GM23338 (cell line): ENCODE data around the gene CCDC183.

Experiments
- CREB1 ChIP-seq: fragments of 250-450 bp; sonication (Bioruptor Pico); IDR thresholded peaks from 2 replicates; pipeline ENCODE4 v1.5.0; 2020; ENCODE audit warnings: low read depth, mild to moderate bottlenecking, moderate library complexity
- EZH2 ChIP-seq: fragments of 200-600 bp; sonication (generic); IDR thresholded peaks from one replicate; pipeline ENCODE4 v1.8.0; 2017; ENCODE audit warnings: antibody characterized with exemption, mild to moderate bottlenecking, low read depth; ENCODE audit not compliant: unreplicated experiment
- EZH2phosphoT487 ChIP-seq: fragments of 200-600 bp; sonication (generic); IDR thresholded peaks from one replicate; pipeline ENCODE4 v1.8.1; 2018; ENCODE audit warnings: antibody characterized with exemption; ENCODE audit not compliant: unreplicated experiment
- JUNB ChIP-seq: IDR thresholded peaks from one replicate; pipeline ENCODE4 v1.6.1; 2016; ENCODE audit warnings: antibody characterized with exemption; ENCODE audit not compliant: unreplicated experiment
- NANOG ChIP-seq: IDR thresholded peaks from 2 replicates; pipeline ENCODE4 v1.6.1; 2016; ENCODE audit warnings: antibody characterized with exemption, borderline replicate concordance
- POLR2AphosphoS5 ChIP-seq: IDR thresholded peaks from 2 replicates; pipeline ENCODE4 v1.6.1; 2016; ENCODE audit warnings: antibody characterized with exemption, low read depth
- ZNF114 ChIP-seq: fragments of 250-450 bp; sonication (Bioruptor Pico); IDR thresholded peaks from 2 replicates; pipeline ENCODE4 v1.5.0; 2020; ENCODE audit warnings: mild to moderate bottlenecking, moderate library complexity
- TF ChIP-seq, protein P1 (sequence below), 2 experiments: fragments of 200-600 bp in 1 of 2; sonication (generic) in 1 of 2; conservative IDR thresholded peaks; 2 replicates each; pipeline versions ENCODE4 v1.5.1 to v1.6.1; 2016 to 2017; ENCODE audit warnings: antibody characterized with exemption in 2 of 2, low read depth in 2 of 2, mild to moderate bottlenecking in 2 of 2, moderate library complexity in 1 of 2
- TF ChIP-seq, protein P2 (sequence below): IDR thresholded peaks from one replicate; pipeline ENCODE4 v1.6.1; 2018; ENCODE audit warnings: antibody characterized with exemption; ENCODE audit not compliant: unreplicated experiment
- TF ChIP-seq, protein P3 (sequence below): fragments of 250-450 bp; sonication (Bioruptor Pico); IDR thresholded peaks from 2 replicates; pipeline ENCODE4 v1.5.0; 2020; ENCODE audit warnings: mild to moderate bottlenecking, moderate library complexity
- TF ChIP-seq, protein P4 (sequence below): IDR thresholded peaks from 2 replicates; pipeline ENCODE4 v1.6.1; 2016; ENCODE audit warnings: antibody characterized with exemption

DNA sequence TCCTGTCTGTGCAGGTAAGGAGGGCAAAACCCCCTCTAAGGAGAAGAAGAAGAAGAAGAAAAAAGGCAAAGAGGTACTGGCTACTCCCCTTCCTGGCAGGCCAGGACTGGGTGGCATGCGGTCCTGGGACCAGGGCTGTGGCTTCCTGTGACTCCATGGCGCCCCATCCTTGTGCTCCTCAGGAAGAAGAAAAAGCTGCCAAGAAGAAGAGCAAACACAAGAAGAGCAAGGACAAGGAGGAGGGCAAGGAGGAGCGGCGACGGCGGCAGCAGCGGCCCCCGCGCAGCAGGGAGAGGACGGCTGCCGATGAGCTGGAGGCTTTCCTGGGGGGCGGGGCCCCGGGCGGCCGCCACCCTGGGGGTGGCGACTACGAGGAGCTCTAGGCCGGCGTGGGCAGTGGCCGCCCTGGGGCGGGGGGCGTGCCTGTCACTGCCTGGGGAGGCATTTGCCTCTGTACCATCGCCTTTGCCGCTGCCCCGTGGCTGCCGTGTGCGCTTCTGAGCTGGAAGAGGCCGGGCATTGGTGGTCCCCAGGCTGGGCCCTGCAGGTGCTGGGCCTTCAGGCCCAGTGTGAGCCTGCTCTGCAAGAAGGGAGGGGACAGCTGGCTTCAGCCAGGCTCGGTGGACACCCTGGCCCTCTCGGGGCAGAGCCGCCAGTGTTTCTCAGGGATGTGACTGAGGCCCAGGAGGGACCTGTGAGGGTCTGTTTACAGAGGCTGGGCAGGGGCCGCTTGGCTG lies 44.2 kb downstream of the CCDC183 start:
- TF ChIP-seq JUNB (no peak), EZH2 (no peak), POLR2AphosphoS5 (no peak; the same call in 1 of the 2 replicates), NANOG (no peak), EZH2phosphoT487 (no peak), CREB1 (CRISPR knock-in tag) (no peak), ZNF114 (CRISPR knock-in tag) (no peak)
- TF ChIP-seq, protein P1, sequence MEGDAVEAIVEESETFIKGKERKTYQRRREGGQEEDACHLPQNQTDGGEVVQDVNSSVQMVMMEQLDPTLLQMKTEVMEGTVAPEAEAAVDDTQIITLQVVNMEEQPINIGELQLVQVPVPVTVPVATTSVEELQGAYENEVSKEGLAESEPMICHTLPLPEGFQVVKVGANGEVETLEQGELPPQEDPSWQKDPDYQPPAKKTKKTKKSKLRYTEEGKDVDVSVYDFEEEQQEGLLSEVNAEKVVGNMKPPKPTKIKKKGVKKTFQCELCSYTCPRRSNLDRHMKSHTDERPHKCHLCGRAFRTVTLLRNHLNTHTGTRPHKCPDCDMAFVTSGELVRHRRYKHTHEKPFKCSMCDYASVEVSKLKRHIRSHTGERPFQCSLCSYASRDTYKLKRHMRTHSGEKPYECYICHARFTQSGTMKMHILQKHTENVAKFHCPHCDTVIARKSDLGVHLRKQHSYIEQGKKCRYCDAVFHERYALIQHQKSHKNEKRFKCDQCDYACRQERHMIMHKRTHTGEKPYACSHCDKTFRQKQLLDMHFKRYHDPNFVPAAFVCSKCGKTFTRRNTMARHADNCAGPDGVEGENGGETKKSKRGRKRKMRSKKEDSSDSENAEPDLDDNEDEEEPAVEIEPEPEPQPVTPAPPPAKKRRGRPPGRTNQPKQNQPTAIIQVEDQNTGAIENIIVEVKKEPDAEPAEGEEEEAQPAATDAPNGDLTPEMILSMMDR (conservative IDR thresholded peaks at IDR 0.05; ENCODE audit: low read depth in 2 of 2), result no peak
- TF ChIP-seq, protein P2, sequence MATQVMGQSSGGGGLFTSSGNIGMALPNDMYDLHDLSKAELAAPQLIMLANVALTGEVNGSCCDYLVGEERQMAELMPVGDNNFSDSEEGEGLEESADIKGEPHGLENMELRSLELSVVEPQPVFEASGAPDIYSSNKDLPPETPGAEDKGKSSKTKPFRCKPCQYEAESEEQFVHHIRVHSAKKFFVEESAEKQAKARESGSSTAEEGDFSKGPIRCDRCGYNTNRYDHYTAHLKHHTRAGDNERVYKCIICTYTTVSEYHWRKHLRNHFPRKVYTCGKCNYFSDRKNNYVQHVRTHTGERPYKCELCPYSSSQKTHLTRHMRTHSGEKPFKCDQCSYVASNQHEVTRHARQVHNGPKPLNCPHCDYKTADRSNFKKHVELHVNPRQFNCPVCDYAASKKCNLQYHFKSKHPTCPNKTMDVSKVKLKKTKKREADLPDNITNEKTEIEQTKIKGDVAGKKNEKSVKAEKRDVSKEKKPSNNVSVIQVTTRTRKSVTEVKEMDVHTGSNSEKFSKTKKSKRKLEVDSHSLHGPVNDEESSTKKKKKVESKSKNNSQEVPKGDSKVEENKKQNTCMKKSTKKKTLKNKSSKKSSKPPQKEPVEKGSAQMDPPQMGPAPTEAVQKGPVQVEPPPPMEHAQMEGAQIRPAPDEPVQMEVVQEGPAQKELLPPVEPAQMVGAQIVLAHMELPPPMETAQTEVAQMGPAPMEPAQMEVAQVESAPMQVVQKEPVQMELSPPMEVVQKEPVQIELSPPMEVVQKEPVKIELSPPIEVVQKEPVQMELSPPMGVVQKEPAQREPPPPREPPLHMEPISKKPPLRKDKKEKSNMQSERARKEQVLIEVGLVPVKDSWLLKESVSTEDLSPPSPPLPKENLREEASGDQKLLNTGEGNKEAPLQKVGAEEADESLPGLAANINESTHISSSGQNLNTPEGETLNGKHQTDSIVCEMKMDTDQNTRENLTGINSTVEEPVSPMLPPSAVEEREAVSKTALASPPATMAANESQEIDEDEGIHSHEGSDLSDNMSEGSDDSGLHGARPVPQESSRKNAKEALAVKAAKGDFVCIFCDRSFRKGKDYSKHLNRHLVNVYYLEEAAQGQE, result no peak
- TF ChIP-seq, protein P3, sequence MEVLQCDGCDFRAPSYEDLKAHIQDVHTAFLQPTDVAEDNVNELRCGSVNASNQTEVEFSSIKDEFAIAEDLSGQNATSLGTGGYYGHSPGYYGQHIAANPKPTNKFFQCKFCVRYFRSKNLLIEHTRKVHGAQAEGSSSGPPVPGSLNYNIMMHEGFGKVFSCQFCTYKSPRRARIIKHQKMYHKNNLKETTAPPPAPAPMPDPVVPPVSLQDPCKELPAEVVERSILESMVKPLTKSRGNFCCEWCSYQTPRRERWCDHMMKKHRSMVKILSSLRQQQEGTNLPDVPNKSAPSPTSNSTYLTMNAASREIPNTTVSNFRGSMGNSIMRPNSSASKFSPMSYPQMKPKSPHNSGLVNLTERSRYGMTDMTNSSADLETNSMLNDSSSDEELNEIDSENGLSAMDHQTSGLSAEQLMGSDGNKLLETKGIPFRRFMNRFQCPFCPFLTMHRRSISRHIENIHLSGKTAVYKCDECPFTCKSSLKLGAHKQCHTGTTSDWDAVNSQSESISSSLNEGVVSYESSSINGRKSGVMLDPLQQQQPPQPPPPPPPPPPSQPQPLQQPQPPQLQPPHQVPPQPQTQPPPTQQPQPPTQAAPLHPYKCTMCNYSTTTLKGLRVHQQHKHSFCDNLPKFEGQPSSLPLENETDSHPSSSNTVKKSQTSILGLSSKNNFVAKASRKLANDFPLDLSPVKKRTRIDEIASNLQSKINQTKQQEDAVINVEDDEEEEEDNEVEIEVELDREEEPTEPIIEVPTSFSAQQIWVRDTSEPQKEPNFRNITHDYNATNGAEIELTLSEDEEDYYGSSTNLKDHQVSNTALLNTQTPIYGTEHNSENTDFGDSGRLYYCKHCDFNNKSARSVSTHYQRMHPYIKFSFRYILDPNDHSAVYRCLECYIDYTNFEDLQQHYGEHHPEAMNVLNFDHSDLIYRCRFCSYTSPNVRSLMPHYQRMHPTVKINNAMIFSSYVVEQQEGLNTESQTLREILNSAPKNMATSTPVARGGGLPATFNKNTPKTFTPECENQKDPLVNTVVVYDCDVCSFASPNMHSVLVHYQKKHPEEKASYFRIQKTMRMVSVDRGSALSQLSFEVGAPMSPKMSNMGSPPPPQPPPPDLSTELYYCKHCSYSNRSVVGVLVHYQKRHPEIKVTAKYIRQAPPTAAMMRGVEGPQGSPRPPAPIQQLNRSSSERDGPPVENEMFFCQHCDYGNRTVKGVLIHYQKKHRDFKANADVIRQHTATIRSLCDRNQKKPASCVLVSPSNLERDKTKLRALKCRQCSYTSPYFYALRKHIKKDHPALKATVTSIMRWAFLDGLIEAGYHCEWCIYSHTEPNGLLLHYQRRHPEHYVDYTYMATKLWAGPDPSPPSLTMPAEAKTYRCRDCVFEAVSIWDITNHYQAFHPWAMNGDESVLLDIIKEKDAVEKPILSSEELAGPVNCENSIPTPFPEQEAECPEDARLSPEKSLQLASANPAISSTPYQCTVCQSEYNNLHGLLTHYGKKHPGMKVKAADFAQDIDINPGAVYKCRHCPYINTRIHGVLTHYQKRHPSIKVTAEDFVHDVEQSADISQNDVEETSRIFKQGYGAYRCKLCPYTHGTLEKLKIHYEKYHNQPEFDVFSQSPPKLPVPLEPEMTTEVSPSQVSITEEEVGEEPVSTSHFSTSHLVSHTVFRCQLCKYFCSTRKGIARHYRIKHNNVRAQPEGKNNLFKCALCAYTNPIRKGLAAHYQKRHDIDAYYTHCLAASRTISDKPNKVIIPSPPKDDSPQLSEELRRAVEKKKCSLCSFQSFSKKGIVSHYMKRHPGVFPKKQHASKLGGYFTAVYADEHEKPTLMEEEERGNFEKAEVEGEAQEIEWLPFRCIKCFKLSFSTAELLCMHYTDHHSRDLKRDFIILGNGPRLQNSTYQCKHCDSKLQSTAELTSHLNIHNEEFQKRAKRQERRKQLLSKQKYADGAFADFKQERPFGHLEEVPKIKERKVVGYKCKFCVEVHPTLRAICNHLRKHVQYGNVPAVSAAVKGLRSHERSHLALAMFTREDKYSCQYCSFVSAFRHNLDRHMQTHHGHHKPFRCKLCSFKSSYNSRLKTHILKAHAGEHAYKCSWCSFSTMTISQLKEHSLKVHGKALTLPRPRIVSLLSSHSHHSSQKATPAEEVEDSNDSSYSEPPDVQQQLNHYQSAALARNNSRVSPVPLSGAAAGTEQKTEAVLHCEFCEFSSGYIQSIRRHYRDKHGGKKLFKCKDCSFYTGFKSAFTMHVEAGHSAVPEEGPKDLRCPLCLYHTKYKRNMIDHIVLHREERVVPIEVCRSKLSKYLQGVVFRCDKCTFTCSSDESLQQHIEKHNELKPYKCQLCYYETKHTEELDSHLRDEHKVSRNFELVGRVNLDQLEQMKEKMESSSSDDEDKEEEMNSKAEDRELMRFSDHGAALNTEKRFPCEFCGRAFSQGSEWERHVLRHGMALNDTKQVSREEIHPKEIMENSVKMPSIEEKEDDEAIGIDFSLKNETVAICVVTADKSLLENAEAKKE, result no peak
- TF ChIP-seq, protein P4, sequence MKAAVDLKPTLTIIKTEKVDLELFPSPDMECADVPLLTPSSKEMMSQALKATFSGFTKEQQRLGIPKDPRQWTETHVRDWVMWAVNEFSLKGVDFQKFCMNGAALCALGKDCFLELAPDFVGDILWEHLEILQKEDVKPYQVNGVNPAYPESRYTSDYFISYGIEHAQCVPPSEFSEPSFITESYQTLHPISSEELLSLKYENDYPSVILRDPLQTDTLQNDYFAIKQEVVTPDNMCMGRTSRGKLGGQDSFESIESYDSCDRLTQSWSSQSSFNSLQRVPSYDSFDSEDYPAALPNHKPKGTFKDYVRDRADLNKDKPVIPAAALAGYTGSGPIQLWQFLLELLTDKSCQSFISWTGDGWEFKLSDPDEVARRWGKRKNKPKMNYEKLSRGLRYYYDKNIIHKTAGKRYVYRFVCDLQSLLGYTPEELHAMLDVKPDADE, result no peak
